ENCODE results near the gene CXCL10.

DNA sequence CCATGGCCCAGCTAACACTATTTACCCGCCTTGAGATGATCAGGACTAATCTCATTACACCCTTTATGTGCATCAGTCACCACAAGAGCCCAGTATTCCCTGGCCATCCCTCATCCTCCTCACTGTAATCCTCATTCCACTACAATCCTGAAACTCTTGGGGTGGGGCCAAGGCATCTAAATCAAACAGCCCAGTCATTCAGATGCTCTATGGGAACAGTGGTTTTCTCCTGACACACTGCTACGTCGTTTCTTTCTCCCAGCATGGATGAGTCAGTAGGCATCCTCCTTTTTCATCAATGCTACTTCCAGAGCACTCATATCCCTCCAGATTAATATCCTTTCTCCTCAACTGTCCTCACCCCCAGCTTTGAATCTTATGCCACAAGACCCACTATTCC, 38.2 kb downstream of the CXCL10 start:
- TF ChIP-seq, protein P1, sequence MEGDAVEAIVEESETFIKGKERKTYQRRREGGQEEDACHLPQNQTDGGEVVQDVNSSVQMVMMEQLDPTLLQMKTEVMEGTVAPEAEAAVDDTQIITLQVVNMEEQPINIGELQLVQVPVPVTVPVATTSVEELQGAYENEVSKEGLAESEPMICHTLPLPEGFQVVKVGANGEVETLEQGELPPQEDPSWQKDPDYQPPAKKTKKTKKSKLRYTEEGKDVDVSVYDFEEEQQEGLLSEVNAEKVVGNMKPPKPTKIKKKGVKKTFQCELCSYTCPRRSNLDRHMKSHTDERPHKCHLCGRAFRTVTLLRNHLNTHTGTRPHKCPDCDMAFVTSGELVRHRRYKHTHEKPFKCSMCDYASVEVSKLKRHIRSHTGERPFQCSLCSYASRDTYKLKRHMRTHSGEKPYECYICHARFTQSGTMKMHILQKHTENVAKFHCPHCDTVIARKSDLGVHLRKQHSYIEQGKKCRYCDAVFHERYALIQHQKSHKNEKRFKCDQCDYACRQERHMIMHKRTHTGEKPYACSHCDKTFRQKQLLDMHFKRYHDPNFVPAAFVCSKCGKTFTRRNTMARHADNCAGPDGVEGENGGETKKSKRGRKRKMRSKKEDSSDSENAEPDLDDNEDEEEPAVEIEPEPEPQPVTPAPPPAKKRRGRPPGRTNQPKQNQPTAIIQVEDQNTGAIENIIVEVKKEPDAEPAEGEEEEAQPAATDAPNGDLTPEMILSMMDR (IDR thresholded peaks at IDR 0.05): no peak
- no peak for TF ChIP-seq POLR2A (IDR thresholded peaks at IDR 0.05)

Measured in Peyer's patch (tissue), 4 donors.